Measurements from ENCODE around the gene LRFN2. TPM values are rescaled to one million over a fixed set of nuclear protein-coding genes. Genes with fewer than 3 reads are reported as not detected.

The LRFN2 gene
- total and polyA plus RNA-seq, 2 of the 8 experiments (the other 6 are each of a cell fraction or from before 2014, with no cell fraction given) = 2.3 TPM

DNA sequence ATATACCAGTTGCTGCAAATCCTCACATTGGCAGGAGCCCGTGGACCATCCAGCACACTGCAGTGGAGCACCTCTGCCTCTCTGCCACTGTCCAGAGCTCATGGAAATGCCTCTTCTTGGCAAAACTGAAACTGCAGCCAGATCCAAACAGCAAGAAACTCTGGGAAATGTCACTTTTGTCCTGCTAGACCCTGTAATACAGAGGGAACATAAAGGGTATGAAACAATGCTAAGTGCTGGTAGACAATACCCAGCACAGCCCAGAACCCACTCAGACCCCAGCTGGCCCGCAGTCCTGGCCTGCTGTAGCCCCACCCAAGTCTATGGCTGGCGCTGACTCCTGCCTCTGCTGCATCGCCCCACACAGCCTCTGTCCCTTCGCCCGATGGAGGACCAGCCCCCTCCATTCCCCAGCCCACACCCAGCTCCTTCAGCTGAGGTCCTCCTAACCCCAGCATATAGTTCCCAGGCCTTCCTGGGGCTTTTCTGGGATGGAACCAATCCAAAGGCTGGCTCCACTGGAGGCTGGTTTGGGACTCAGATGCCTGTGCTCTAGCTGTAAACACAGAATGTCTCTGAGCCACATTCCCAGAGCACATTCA lies 242.5 kb downstream of the LRFN2 start (continued):
- TF ChIP-seq, protein P1, sequence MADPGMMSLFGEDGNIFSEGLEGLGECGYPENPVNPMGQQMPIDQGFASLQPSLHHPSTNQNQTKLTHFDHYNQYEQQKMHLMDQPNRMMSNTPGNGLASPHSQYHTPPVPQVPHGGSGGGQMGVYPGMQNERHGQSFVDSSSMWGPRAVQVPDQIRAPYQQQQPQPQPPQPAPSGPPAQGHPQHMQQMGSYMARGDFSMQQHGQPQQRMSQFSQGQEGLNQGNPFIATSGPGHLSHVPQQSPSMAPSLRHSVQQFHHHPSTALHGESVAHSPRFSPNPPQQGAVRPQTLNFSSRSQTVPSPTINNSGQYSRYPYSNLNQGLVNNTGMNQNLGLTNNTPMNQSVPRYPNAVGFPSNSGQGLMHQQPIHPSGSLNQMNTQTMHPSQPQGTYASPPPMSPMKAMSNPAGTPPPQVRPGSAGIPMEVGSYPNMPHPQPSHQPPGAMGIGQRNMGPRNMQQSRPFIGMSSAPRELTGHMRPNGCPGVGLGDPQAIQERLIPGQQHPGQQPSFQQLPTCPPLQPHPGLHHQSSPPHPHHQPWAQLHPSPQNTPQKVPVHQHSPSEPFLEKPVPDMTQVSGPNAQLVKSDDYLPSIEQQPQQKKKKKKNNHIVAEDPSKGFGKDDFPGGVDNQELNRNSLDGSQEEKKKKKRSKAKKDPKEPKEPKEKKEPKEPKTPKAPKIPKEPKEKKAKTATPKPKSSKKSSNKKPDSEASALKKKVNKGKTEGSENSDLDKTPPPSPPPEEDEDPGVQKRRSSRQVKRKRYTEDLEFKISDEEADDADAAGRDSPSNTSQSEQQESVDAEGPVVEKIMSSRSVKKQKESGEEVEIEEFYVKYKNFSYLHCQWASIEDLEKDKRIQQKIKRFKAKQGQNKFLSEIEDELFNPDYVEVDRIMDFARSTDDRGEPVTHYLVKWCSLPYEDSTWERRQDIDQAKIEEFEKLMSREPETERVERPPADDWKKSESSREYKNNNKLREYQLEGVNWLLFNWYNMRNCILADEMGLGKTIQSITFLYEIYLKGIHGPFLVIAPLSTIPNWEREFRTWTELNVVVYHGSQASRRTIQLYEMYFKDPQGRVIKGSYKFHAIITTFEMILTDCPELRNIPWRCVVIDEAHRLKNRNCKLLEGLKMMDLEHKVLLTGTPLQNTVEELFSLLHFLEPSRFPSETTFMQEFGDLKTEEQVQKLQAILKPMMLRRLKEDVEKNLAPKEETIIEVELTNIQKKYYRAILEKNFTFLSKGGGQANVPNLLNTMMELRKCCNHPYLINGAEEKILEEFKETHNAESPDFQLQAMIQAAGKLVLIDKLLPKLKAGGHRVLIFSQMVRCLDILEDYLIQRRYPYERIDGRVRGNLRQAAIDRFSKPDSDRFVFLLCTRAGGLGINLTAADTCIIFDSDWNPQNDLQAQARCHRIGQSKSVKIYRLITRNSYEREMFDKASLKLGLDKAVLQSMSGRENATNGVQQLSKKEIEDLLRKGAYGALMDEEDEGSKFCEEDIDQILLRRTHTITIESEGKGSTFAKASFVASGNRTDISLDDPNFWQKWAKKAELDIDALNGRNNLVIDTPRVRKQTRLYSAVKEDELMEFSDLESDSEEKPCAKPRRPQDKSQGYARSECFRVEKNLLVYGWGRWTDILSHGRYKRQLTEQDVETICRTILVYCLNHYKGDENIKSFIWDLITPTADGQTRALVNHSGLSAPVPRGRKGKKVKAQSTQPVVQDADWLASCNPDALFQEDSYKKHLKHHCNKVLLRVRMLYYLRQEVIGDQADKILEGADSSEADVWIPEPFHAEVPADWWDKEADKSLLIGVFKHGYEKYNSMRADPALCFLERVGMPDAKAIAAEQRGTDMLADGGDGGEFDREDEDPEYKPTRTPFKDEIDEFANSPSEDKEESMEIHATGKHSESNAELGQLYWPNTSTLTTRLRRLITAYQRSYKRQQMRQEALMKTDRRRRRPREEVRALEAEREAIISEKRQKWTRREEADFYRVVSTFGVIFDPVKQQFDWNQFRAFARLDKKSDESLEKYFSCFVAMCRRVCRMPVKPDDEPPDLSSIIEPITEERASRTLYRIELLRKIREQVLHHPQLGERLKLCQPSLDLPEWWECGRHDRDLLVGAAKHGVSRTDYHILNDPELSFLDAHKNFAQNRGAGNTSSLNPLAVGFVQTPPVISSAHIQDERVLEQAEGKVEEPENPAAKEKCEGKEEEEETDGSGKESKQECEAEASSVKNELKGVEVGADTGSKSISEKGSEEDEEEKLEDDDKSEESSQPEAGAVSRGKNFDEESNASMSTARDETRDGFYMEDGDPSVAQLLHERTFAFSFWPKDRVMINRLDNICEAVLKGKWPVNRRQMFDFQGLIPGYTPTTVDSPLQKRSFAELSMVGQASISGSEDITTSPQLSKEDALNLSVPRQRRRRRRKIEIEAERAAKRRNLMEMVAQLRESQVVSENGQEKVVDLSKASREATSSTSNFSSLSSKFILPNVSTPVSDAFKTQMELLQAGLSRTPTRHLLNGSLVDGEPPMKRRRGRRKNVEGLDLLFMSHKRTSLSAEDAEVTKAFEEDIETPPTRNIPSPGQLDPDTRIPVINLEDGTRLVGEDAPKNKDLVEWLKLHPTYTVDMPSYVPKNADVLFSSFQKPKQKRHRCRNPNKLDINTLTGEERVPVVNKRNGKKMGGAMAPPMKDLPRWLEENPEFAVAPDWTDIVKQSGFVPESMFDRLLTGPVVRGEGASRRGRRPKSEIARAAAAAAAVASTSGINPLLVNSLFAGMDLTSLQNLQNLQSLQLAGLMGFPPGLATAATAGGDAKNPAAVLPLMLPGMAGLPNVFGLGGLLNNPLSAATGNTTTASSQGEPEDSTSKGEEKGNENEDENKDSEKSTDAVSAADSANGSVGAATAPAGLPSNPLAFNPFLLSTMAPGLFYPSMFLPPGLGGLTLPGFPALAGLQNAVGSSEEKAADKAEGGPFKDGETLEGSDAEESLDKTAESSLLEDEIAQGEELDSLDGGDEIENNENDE (IDR thresholded peaks at IDR 0.05; ENCODE audit: insufficient replicate concordance, low read length) = no peak
- no peak for TF ChIP-seq SRF (IDR thresholded peaks at IDR 0.05; ENCODE audit: low read depth, low read length)
- no peak for TF ChIP-seq SIN3A (conservative IDR thresholded peaks at IDR 0.05 in 1 of 2, IDR thresholded peaks at IDR 0.05 in 1 of 2; ENCODE audit: low read depth in 1 of 2, low read length in 2 of 2)
- no peak for TF ChIP-seq ZNF274 (IDR thresholded peaks at IDR 0.05; ENCODE audit: borderline replicate concordance, extremely low read depth, low read length)
- no peak for TF ChIP-seq JUND (IDR thresholded peaks at IDR 0.05; ENCODE audit: low read length)
- no peak for TF ChIP-seq EZH2 (IDR thresholded peaks at IDR 0.05; ENCODE audit: low read depth, low read length, severe bottlenecking)
- no peak for TF ChIP-seq PHF8 (conservative IDR thresholded peaks at IDR 0.05; ENCODE audit: low read depth, low read length)

Data from H1 (cell line).